ENCODE results near the gene PCMT1.
"Not testable (repeated sequence)": the region's sequence is repeated elsewhere in the genome, so short reads cannot be mapped to it uniquely, and the experiment has no call there.

- not testable (repeated sequence) for TF ChIP-seq POLR2A (IDR thresholded peaks at IDR 0.05); CTCF (IDR thresholded peaks at IDR 0.05); POLR2AphosphoS5 (IDR thresholded peaks at IDR 0.05); EP300 (IDR thresholded peaks at IDR 0.05; ENCODE audit: low read depth)
Observed at GRCh38 chr6:149844036-149844435, 94.5 kb downstream of the PCMT1 start.

Data from transverse colon (tissue), 4 donors.